ENCODE data around the gene RTL1. TPM values are rescaled to one million over a fixed set of nuclear protein-coding genes. Genes with fewer than 3 reads are reported as not detected.

RTL1 gene
- total and polyA plus RNA-seq, 2 of the 8 experiments (the other 6 are each of a cell fraction or from before 2014, with no cell fraction given) = not detected

GRCh38 chr14:100874051-100874410, 29.5 kb downstream of the RTL1 start:
- Histone ChIP-seq H3K4ac (replicated peaks; ENCODE audit: insufficient read length, low read depth, low read length) (no peak overlapping the region), H3K4me1 (replicated peaks in 1 of 4; ENCODE audit: control insufficient read depth in 3 of 4, insufficient read depth in 4 of 4, low read length in 3 of 4) (peaks cover 0 to 3% (median 0%) of the 10 kb centered on the region in 4 experiments; a peak in 1 of 7 replicates), H2BK20ac (ENCODE audit: low read length) (no peak overlapping the region), H3K27me3 (replicated peaks in 1 of 4; ENCODE audit: control insufficient read depth in 3 of 4, extremely low read depth in 1 of 4, insufficient read depth in 3 of 4, low read length in 3 of 4) (no peaks in the 10 kb centered on the region), H3K4me2 (ENCODE audit: insufficient read depth in 1 of 2, low read depth in 2 of 2, low read length in 2 of 2) (no peak overlapping the region), H4K20me1 (replicated peaks in 1 of 2; ENCODE audit: control insufficient read depth in 1 of 2, insufficient read depth in 2 of 2, low read length in 2 of 2) (no peaks in the 10 kb centered on the region), H3K23ac (ENCODE audit: insufficient read length) (no peak overlapping the region), H2AK5ac (ENCODE audit: low read depth, low read length) (no peak overlapping the region), H4K91ac (replicated peaks; ENCODE audit: insufficient read length, low read length) (no peak overlapping the region), H3K23me2 (ENCODE audit: low read depth, low read length) (no peaks in the 10 kb centered on the region), H3K18ac (ENCODE audit: extremely low read depth, low read length) (no peak overlapping the region), H2BK15ac (ENCODE audit: low read length) (no peak overlapping the region), H3K79me2 (ENCODE audit: control insufficient read depth in 1 of 2, insufficient read depth in 2 of 2, low read length in 2 of 2) (no peaks in the 10 kb centered on the region), H3K9ac (replicated peaks in 1 of 4; ENCODE audit: extremely low read depth in 1 of 4, low read depth in 3 of 4, low read length in 3 of 4) (no peak overlapping the region), H4K5ac (ENCODE audit: insufficient read length, low read depth, low read length) (no peak overlapping the region), H4K8ac (ENCODE audit: extremely low read depth, insufficient read depth, low read length) (peak overlapping the region; percentile 5; the same call in 1 of the 2 replicates), H3K9me3 (ENCODE audit: insufficient read depth in 2 of 2, low read depth in 1 of 2, low read length in 1 of 2) (0 out of 4 replicates have a peak, but pooled peaks cover 0 to 4% of the 10 kb centered on the region in 2 experiments), H3K27ac (ENCODE audit: low read depth, low read length) (no peak overlapping the region), H3K79me1 (ENCODE audit: low read depth, low read length) (no peaks in the 10 kb centered on the region), H3K56ac (replicated peaks; ENCODE audit: insufficient read length, low read depth, low read length) (no peak overlapping the region), H2AFZ (ENCODE audit: low read length) (no peak overlapping the region), H2BK12ac (ENCODE audit: low read depth, low read length) (no peak overlapping the region), H2BK5ac (ENCODE audit: low read depth, low read length) (no peak overlapping the region), H3K14ac (ENCODE audit: insufficient read length) (no peak overlapping the region), H2BK120ac (replicated peaks; ENCODE audit: low read depth, low read length) (no peak overlapping the region), H3K4me3 (ENCODE audit: extremely low read depth in 1 of 4, insufficient read depth in 2 of 4, low read depth in 3 of 4, low read length in 4 of 4) (no peak overlapping the region), H3K36me3 (ENCODE audit: control insufficient read depth in 2 of 4, insufficient read depth in 4 of 4, low read length in 3 of 4) (no peaks in the 10 kb centered on the region)
- POLR2A ChIA-PET (ENCODE audit: partially characterized antibody) = no interaction called here
- FAIRE-seq = no peak
- no peak for DNase-seq (ENCODE audit: low read depth in 1 of 2, low spot score in 2 of 2)
- 87% methylated on average over 4 of the region's 4 CpGs; no CpG with 5 or more reads in 1 of the 2 experiments for WGBS, 2 experiments (ENCODE audit: extremely low coverage in 1 of 2, insufficient coverage in 1 of 2, insufficient read length in 1 of 2, insufficient replicate concordance in 2 of 2, low coverage in 1 of 2, low lambda C conversion rate in 2 of 2, missing lambda C conversion rate in 1 of 2)
- CTCF ChIA-PET (ENCODE audit: partially characterized antibody) = no interaction called here
- TF ChIP-seq TCF12 (IDR thresholded peaks at IDR 0.05; ENCODE audit: low read depth, low read length) = no peak
- no peak for TF ChIP-seq ZNF274 (IDR thresholded peaks at IDR 0.05; ENCODE audit: borderline replicate concordance, extremely low read depth, low read length)
- TF ChIP-seq SIN3A (conservative IDR thresholded peaks at IDR 0.05 in 1 of 2, IDR thresholded peaks at IDR 0.05 in 1 of 2; ENCODE audit: low read depth in 1 of 2, low read length in 2 of 2) = no peak
- TF ChIP-seq SP2 (IDR thresholded peaks at IDR 0.05; ENCODE audit: low read length) = no peak
- no peak for TF ChIP-seq USF2 (IDR thresholded peaks at IDR 0.05; ENCODE audit: low read length)
- TF ChIP-seq EP300 (IDR thresholded peaks at IDR 0.05; ENCODE audit: borderline replicate concordance in 1 of 2, low read depth in 2 of 2, low read length in 2 of 2) = no peak
- TF ChIP-seq HDAC2 (IDR thresholded peaks at IDR 0.05; ENCODE audit: borderline replicate concordance in 1 of 2, low read depth in 2 of 2, low read length in 2 of 2) = no peak
- no peak for TF ChIP-seq JUND (IDR thresholded peaks at IDR 0.05; ENCODE audit: low read length)

All from H1 (cell line).